Fibroblast of lung (primary cell): ENCODE measurements around the gene CDH12.

Source experiments
- CTCF ChIP-seq, 2 donors: IDR thresholded peaks in 1 of 2; conservative IDR thresholded peaks in 1 of 2; 1 replicate in 1 of 2; 2 replicates in 1 of 2; pipeline ENCODE4 v1.5.1; 2011 to 2012; ENCODE audit warnings: low read length in 2 of 2, control low read depth in 1 of 2, inconsistent platforms in 1 of 2, low read depth in 1 of 2, mild to moderate bottlenecking in 1 of 2
- EZH2 ChIP-seq: IDR thresholded peaks from 2 replicates; pipeline ENCODE4 v1.5.1; 2012; ENCODE audit warnings: low read length, control low read depth, mild to moderate bottlenecking; ENCODE audit errors: missing control alignments

- no peak for TF ChIP-seq EZH2
- TF ChIP-seq CTCF (conservative IDR thresholded peaks at IDR 0.05 in 1 of 2, IDR thresholded peaks at IDR 0.05 in 1 of 2; ENCODE audit: low read depth in 1 of 2, low read length in 2 of 2) = no peak
Measured at GRCh38 chr5:22223079-22223478, 630.1 kb downstream of the CDH12 start.
